Hematopoietic multipotent progenitor cell treated with erythropoietin and hydrocortisone succinate and interleukin-3 and kit ligand, for 6 days (in vitro differentiated cells): ENCODE data around the gene CCDC170.

Experiments used
- DNase-seq: peaks from one replicate; pipeline ENCODE4 v3.0.0-alpha.2; 2015

CCDC170 gene

GRCh38 chr6:151549790-151550189, 56.0 kb downstream of the CCDC170 start:
- DNase-seq, result no peak

- no peak for DNase-seq
Observed at GRCh38 chr6:151550618-151551017, 56.8 kb downstream of the CCDC170 start.

DNA sequence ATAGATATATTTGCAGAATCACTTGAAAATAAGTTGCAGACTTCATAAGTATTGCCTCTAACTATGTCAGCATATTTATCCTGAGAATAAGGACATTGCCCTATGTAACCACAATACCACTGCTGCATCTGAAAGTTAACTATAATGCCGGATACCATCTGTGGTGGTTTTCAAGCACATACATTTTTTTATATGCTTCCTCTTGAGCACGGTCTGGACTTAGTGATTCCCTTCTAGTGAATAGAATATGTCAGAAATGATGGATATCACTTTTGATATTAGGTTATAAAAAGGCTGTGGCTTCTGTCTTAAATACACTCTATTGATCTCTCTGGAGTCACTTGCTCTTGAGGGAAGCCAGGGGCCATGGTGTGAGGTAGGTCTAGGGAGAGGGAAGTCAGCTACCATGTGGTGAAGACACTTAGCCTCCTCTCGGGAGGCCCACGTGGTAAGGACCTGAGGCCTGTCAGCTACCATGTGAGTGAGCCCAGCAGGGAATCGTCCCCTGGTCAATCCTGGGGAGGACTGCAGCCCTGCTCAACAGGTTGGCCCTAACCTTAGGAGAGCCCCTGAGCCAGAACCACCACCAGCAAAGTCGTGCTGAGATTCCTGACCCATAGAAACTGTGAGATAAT, 57.5 kb downstream of the CCDC170 start:
- DNase-seq, result peak; percentile 52

DNA sequence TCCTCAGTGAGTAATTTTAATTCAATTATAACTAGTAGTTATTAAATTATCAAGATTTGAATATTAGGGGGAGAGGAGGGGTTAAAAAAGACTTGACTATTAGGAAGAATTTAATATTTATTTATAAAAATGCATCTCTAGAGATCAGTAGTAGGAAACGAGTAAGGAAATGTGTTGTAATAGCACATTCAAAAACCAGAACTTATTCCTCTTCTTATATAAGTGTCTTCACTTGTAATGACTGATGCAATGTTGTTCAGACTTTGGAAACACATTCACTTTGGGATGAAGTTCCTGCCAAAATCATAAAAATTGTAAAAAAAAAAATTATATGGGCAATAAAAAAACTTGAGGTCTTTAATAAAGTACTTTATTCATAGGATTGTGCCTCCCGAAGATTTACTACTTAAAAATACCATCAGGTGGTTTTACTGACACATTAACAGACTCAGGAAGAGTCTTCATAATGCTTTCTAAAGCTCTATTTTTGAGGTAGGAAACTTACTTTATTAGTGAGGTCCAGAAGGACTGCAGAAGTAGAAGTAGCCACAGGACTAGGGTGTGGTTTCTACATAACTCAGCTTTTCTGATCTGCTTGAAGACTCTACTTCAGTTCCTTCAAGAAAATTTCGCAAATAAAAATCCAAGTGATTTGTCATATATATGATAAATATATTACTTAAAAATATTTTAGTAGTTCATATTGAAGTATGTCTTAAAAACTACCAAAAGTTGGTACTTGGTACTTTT, 59.8 kb downstream of the CCDC170 start:
- DNase-seq, result peak; percentile 2

DNA sequence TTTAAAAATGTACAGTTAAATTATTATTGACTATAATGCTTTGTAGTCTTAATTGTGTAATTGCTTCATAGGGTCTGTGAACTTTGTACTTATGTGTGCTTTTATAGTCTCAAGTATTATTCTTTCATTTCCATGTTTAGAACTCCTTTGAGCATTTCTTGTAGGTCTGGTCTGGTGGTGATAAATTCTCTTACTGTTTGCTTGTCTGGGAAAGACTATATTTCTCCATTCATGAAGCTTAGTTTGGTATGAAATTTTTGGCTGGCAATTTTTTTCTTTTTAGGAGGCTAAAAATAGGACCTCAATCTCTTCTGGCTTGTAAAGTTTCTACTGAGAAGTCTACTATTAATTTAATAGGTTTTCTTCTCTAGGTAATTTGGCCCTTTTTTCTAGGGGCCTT, 67.4 kb downstream of the CCDC170 start:
- no peak for DNase-seq

GRCh38 chr6:151564654-151565053, 70.8 kb downstream of the CCDC170 start:
- DNase-seq, result no peak

GRCh38 chr6:151565940-151566339, 72.1 kb downstream of the CCDC170 start:
- DNase-seq, result no peak

GRCh38 chr6:151566557-151566956, 72.7 kb downstream of the CCDC170 start:
- DNase-seq, result no peak

DNA sequence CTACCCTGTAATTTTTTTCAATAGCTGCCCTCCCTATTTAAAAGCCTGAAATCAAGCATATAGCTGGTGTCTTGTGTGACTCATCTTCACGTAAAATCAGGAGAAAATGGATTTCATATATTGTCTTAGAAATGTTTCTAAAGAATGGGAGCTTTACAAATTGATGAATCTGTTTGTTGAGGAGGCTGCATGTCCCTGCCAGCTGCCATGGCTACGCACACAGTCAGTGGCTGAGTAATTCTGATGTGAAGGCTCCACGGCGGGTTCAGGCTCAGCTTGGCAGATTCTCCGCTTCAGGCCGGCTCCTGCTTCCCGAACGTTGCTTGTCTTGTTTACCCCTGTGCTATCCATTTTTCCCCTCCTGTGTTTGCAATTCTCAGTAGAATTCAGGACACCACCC, 82.8 kb downstream of the CCDC170 start:
- no peak for DNase-seq

- DNase-seq, result no peak
Observed at GRCh38 chr6:151577257-151577656, 83.4 kb downstream of the CCDC170 start.

DNA sequence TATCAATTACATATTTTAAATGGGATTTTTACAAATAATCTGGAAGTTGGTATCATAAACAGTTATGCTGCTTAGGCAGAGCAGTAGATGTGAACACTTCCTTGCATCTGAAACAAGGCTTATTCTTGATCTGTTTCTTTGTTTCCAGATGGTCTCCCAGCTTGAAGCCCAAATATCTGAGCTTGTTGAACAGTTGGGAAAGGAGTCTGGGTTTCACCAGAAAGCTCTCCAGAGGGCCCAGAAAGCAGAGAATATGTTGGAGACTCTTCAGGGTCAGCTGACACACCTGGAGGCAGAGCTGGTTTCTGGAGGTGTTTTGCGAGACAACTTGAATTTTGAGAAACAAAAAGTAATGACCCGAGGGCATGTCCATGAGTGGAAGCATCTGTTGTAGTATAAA, 91.9 kb downstream of the CCDC170 start:
- no peak for DNase-seq

- DNase-seq, result no peak
Observed at GRCh38 chr6:151589667-151590066, 95.8 kb downstream of the CCDC170 start.

- DNase-seq, result no peak
Observed at GRCh38 chr6:151590742-151591141, 96.9 kb downstream of the CCDC170 start.

DNA sequence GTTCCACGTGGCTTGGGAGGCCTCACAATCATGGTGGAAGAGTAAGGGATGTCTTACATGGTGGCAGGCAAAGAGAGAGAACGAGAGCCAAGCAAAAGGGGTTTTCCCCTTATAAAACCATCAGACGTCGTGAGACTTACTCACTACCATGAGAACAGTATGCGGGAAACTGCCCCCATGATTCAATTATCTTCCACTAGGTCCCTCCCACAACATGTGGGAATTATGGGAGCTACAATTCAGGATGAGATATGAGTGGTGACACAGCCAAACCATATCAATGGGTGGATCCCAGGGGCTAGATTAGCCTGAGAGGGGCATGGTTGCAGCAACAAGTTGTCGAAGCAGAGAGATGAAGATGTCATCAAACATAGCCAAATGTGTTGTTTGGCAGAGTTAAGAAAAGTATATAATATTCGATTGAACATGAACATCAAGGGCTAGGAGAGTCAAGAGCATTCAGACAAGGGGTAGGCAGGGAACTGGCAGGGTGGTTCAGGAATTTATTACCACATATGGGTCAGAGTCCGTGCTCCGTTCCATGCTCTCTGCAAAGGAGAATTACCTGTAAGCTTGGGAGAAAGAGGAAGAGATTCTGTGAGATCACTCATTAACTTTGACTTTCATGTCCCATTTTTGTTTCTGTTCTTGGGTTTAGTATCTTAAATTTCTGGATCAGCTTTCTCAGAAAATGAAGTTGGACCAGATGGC, 98.8 kb downstream of the CCDC170 start:
- DNase-seq, result no peak

- no peak for DNase-seq
Observed at GRCh38 chr6:151609146-151609902, 115.5 kb downstream of the CCDC170 start.

GRCh38 chr6:151610326-151610725, 116.5 kb downstream of the CCDC170 start:
- no peak for DNase-seq

GRCh38 chr6:151614630-151615029, 120.8 kb downstream of the CCDC170 start:
- no peak for DNase-seq

GRCh38 chr6:151616091-151616513, 122.3 kb downstream of the CCDC170 start:
- DNase-seq, result peak; percentile 22

- no peak for DNase-seq
Observed at GRCh38 chr6:151616600-151616999, 122.8 kb downstream of the CCDC170 start.

DNA sequence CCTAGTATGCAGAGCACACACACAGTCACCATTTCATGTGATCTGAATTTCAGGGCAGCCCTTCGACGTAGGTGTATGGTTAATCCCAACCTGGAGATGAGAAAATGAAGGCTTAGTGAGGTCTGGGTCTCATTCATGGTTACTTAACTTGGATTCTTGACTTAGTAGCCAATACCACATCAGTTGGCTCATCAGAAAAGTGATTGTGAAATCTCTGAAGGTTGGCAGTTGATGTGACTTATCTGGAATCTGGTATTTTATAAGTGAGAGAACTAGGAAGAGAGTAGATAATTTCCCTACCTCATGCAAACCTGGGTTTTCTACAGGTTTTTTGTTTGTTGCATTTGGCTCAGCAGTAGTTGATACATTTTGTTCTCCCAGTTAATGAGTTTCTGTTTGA, 123.7 kb downstream of the CCDC170 start:
- peak; percentile 21 for DNase-seq

GRCh38 chr6:151618717-151619116, 124.9 kb downstream of the CCDC170 start:
- DNase-seq, result no peak

- no peak for DNase-seq
Observed at GRCh38 chr6:151620179-151620578, 126.4 kb downstream of the CCDC170 start.

GRCh38 chr6:151624071-151624470, 130.3 kb downstream of the CCDC170 start:
- DNase-seq, result no peak
